SK-N-SH treated with all-trans-retinoic acid at 6 μM for 48 hours (cell line): ENCODE results near the gene SLC38A4.

Source experiments
- ARNTL ChIP-seq: fragments of 450-650 bp; formaldehyde crosslinking; IDR thresholded peaks from 2 replicates; pipeline ENCODE4 v1.5.0; 2020; ENCODE audit warnings: low read depth, mild to moderate bottlenecking, moderate library complexity, borderline replicate concordance
- ESRRG ChIP-seq: fragments of 250-450 bp; sonication (Bioruptor Pico); IDR thresholded peaks from 2 replicates; pipeline ENCODE4 v1.6.1; 2021; ENCODE audit warnings: mild to moderate bottlenecking
- PPARA ChIP-seq: fragments of 250-450 bp; sonication (Bioruptor Pico); IDR thresholded peaks from 2 replicates; pipeline ENCODE4 v1.5.0; 2020; ENCODE audit warnings: mild to moderate bottlenecking, borderline replicate concordance
- RARB ChIP-seq: fragments of 250-450 bp; sonication (Bioruptor Pico); IDR thresholded peaks from 2 replicates; pipeline ENCODE4 v1.8.0; 2021; ENCODE audit warnings: mild to moderate bottlenecking, moderate library complexity
- ZFP3 ChIP-seq: fragments of 250-450 bp; sonication (Bioruptor Pico); IDR thresholded peaks from 2 replicates; pipeline ENCODE4 v1.5.0; 2020; ENCODE audit warnings: mild to moderate bottlenecking, moderate library complexity
- TF ChIP-seq, protein P1 (sequence below): fragments of 250-450 bp; sonication (Bioruptor Pico); IDR thresholded peaks from 2 replicates; pipeline ENCODE4 v1.8.0; 2021; ENCODE audit warnings: low read depth, mild to moderate bottlenecking, moderate library complexity, borderline replicate concordance
- TF ChIP-seq, protein P2 (sequence below): fragments of 250-450 bp; sonication (Bioruptor Pico); IDR thresholded peaks from 2 replicates; pipeline ENCODE4 v1.8.0; 2020; ENCODE audit warnings: mild to moderate bottlenecking, moderate library complexity, borderline replicate concordance
- TF ChIP-seq, protein P3 (sequence below): fragments of 250-450 bp; sonication (Bioruptor Pico); IDR thresholded peaks from 2 replicates; pipeline ENCODE4 v1.5.1; 2021; ENCODE audit warnings: mild to moderate bottlenecking, moderate library complexity

DNA sequence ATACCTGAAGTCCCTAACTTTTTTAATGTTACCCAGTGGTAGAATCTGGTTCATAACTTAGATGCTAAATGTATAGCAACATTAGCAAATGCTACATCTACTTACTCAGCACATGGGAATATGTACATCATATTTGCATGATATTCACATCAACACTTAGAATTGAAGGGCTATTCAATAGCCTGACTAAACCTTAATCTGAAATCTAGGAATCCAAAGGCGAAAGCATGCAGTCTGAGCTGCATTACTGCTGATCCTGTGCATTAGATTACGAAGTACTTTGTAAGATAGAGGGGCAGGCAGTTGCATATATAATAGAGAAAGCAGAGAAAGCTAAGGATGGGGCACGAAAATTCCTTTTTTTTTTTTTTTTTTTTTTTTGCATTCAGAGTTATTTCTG is 40.4 kb downstream of the SLC38A4 start:
- TF ChIP-seq RARB (CRISPR knock-in tag) (no peak), ARNTL (no peak), ESRRG (CRISPR knock-in tag) (no peak), ZFP3 (CRISPR knock-in tag) (no peak), PPARA (CRISPR knock-in tag) (no peak)
- TF ChIP-seq, protein P1, sequence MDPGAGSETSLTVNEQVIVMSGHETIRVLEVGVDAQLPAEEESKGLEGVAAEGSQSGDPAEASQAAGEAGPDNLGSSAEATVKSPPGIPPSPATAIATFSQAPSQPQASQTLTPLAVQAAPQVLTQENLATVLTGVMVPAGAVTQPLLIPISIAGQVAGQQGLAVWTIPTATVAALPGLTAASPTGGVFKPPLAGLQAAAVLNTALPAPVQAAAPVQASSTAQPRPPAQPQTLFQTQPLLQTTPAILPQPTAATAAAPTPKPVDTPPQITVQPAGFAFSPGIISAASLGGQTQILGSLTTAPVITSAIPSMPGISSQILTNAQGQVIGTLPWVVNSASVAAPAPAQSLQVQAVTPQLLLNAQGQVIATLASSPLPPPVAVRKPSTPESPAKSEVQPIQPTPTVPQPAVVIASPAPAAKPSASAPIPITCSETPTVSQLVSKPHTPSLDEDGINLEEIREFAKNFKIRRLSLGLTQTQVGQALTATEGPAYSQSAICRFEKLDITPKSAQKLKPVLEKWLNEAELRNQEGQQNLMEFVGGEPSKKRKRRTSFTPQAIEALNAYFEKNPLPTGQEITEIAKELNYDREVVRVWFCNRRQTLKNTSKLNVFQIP (CRISPR knock-in tag), result no peak
- TF ChIP-seq, protein P2, sequence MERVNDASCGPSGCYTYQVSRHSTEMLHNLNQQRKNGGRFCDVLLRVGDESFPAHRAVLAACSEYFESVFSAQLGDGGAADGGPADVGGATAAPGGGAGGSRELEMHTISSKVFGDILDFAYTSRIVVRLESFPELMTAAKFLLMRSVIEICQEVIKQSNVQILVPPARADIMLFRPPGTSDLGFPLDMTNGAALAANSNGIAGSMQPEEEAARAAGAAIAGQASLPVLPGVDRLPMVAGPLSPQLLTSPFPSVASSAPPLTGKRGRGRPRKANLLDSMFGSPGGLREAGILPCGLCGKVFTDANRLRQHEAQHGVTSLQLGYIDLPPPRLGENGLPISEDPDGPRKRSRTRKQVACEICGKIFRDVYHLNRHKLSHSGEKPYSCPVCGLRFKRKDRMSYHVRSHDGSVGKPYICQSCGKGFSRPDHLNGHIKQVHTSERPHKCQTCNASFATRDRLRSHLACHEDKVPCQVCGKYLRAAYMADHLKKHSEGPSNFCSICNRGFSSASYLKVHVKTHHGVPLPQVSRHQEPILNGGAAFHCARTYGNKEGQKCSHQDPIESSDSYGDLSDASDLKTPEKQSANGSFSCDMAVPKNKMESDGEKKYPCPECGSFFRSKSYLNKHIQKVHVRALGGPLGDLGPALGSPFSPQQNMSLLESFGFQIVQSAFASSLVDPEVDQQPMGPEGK, result no peak
- TF ChIP-seq, protein P3, sequence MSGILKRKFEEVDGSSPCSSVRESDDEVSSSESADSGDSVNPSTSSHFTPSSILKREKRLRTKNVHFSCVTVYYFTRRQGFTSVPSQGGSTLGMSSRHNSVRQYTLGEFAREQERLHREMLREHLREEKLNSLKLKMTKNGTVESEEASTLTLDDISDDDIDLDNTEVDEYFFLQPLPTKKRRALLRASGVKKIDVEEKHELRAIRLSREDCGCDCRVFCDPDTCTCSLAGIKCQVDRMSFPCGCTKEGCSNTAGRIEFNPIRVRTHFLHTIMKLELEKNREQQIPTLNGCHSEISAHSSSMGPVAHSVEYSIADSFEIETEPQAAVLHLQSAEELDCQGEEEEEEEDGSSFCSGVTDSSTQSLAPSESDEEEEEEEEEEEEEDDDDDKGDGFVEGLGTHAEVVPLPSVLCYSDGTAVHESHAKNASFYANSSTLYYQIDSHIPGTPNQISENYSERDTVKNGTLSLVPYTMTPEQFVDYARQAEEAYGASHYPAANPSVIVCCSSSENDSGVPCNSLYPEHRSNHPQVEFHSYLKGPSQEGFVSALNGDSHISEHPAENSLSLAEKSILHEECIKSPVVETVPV (CRISPR knock-in tag), result no peak
